Lower leg skin (tissue), 3 donors: ENCODE data around the gene SLC22A23.

Source experiments
- POLR2A ChIP-seq, 2 donors: fragments of 450-650 bp; IDR thresholded peaks; one replicate each; pipeline ENCODE4 v1.6.1; 2016 to 2017; ENCODE audit warnings: antibody characterized with exemption in 2 of 2, mild to moderate bottlenecking in 1 of 2, moderate library complexity in 1 of 2
- TF ChIP-seq, protein P1 (sequence below), 3 donors: fragments of 450-650 bp; IDR thresholded peaks; one replicate each; pipeline ENCODE4 v1.5.1; 2016; ENCODE audit warnings: antibody characterized with exemption in 3 of 3, mild to moderate bottlenecking in 3 of 3, moderate library complexity in 2 of 3

DNA sequence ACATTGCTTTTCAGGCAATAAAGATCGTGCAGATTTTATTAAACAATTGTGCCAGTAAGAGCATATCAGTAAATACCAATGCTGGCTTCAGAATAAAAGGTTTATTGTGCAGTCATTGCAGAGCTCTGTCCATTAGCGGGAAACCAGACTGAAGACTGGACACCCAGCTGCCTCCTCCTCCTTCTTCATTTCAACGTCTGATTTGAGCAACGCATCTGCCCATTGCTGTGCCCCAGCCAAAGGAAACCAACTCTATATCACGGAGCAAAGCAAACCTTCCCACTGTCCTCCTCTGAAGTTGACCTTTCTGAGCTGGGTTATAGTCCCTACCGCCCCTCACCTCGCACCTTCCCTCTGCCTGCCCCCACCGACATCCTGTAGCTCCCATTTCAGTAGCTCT is 80.8 kb downstream of the SLC22A23 start:
- TF ChIP-seq, protein P1, sequence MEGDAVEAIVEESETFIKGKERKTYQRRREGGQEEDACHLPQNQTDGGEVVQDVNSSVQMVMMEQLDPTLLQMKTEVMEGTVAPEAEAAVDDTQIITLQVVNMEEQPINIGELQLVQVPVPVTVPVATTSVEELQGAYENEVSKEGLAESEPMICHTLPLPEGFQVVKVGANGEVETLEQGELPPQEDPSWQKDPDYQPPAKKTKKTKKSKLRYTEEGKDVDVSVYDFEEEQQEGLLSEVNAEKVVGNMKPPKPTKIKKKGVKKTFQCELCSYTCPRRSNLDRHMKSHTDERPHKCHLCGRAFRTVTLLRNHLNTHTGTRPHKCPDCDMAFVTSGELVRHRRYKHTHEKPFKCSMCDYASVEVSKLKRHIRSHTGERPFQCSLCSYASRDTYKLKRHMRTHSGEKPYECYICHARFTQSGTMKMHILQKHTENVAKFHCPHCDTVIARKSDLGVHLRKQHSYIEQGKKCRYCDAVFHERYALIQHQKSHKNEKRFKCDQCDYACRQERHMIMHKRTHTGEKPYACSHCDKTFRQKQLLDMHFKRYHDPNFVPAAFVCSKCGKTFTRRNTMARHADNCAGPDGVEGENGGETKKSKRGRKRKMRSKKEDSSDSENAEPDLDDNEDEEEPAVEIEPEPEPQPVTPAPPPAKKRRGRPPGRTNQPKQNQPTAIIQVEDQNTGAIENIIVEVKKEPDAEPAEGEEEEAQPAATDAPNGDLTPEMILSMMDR (IDR thresholded peaks at IDR 0.05) = no peak
- no peak for TF ChIP-seq POLR2A (IDR thresholded peaks at IDR 0.05)
